NK-92 treated with Interleukin-12 subunit alpha and Interleukin-12 subunit beta, amount 100 ng/mL, for 24 hours (cell line): ENCODE measurements around the gene TCF3.
A peak's percentile ranks its signal among the peaks of the same experiment; 100 is the strongest.

ENCODE experiments used
- DNase-seq: peaks from one replicate; lab custom pipeline; 2025; lab: John Stamatoyannopoulos, UW

Gene TCF3

GRCh38 chr19:1609680-1610474 lies 42.5 kb downstream of the TCF3 start:
- DNase-seq: no peak

GRCh38 chr19:1609103-1609396 lies 43.4 kb downstream of the TCF3 start:
- no peak for DNase-seq

GRCh38 chr19:1608359-1609102 lies 43.9 kb downstream of the TCF3 start:
- no peak for DNase-seq

- DNase-seq: no peak
Measured at GRCh38 chr19:1606138-1606651, 46.2 kb downstream of the TCF3 start.

GRCh38 chr19:1605236-1606137 lies 46.9 kb downstream of the TCF3 start, which contains the start of gene UQCR11:
Gene UQCR11 (minus strand): TSS chr19:1605462. CDS start chr19:1605409, 53 bp downstream.
- peak; percentile 95 for DNase-seq

- DNase-seq: no peak
Measured at GRCh38 chr19:1602091-1602707, 50.2 kb downstream of the TCF3 start.

GRCh38 chr19:1601613-1602064 lies 50.8 kb downstream of the TCF3 start:
- DNase-seq: no peak

GRCh38 chr19:1599460-1599846 lies 53.0 kb downstream of the TCF3 start:
- DNase-seq: no peak

- no peak for DNase-seq
Measured at GRCh38 chr19:1598777-1599459, 53.5 kb downstream of the TCF3 start.

- DNase-seq: no peak
Measured at GRCh38 chr19:1593501-1593772, 59.0 kb downstream of the TCF3 start.

GRCh38 chr19:1592755-1593500 lies 59.5 kb downstream of the TCF3 start, which contains the start of gene MBD3:
Gene MBD3 (minus strand): TSS chr19:1592865. CDS start chr19:1592631, 234 bp downstream.
- DNase-seq: peak; percentile 85

- DNase-seq: peak; percentile 68
Measured at GRCh38 chr19:1592024-1592754, 60.2 kb downstream of the TCF3 start.

GRCh38 chr19:1591421-1592023 lies 60.9 kb downstream of the TCF3 start:
- no peak for DNase-seq

- DNase-seq: no peak
Measured at GRCh38 chr19:1590641-1591397, 61.6 kb downstream of the TCF3 start.

- no peak for DNase-seq
Measured at GRCh38 chr19:1587872-1588271, 64.5 kb downstream of the TCF3 start.

- no peak for DNase-seq
Measured at GRCh38 chr19:1585243-1585580, 67.2 kb downstream of the TCF3 start.

- no peak for DNase-seq
Measured at GRCh38 chr19:1584500-1585242, 67.7 kb downstream of the TCF3 start.

- DNase-seq: no peak
Measured at GRCh38 chr19:1582201-1582600, 70.2 kb downstream of the TCF3 start.
